HEK293 (cell line): ENCODE data around the gene ZNF772.

Experiments used
- ATF2 ChIP-seq: fragments of 450-650 bp; formaldehyde crosslinking; IDR thresholded peaks from 2 replicates; pipeline ENCODE4 v1.5.1; 2016; ENCODE audit warnings: missing biosample characterization, missing genetic modification characterization, low read depth
- CTCF ChIP-seq: fragments of 450-650 bp; formaldehyde crosslinking; IDR thresholded peaks from 2 replicates; pipeline ENCODE4 v1.5.1; 2016; ENCODE audit warnings: missing biosample characterization, missing genetic modification characterization
- GLIS1 ChIP-seq: fragments of 450-650 bp; formaldehyde crosslinking; IDR thresholded peaks from 2 replicates; pipeline ENCODE4 v1.5.1; 2016; ENCODE audit warnings: missing biosample characterization, missing genetic modification characterization
- HIC1 ChIP-seq: fragments of 450-650 bp; formaldehyde crosslinking; IDR thresholded peaks from 2 replicates; pipeline ENCODE4 v1.5.1; 2016; ENCODE audit warnings: missing biosample characterization, missing genetic modification characterization
- IKZF3 ChIP-seq: fragments of 450-650 bp; IDR thresholded peaks from 2 replicates; pipeline ENCODE4 v1.5.0; 2018; ENCODE audit warnings: missing biosample characterization, mild to moderate bottlenecking, missing genetic modification characterization, moderate library complexity
- KLF8 ChIP-seq: fragments of 450-650 bp; formaldehyde crosslinking; IDR thresholded peaks from 2 replicates; pipeline ENCODE4 v1.5.1; 2016; ENCODE audit warnings: missing biosample characterization, missing genetic modification characterization
- OSR2 ChIP-seq: fragments of 450-650 bp; formaldehyde crosslinking; IDR thresholded peaks from 2 replicates; pipeline ENCODE4 v1.5.1; 2016; ENCODE audit warnings: missing biosample characterization, missing genetic modification characterization
- PRDM10 ChIP-seq: fragments of 450-650 bp; formaldehyde crosslinking; IDR thresholded peaks from 2 replicates; pipeline ENCODE4 v1.5.1; 2016; ENCODE audit warnings: missing biosample characterization, missing genetic modification characterization
- RBAK ChIP-seq: fragments of 450-650 bp; formaldehyde crosslinking; IDR thresholded peaks from 2 replicates; pipeline ENCODE4 v1.5.1; 2016; ENCODE audit warnings: missing biosample characterization, missing genetic modification characterization
- REST ChIP-seq: fragments of 450-650 bp; formaldehyde crosslinking; IDR thresholded peaks from 2 replicates; pipeline ENCODE4 v1.5.1; 2016; ENCODE audit warnings: missing biosample characterization, missing genetic modification characterization
- SCRT1 ChIP-seq: fragments of 450-650 bp; formaldehyde crosslinking; IDR thresholded peaks from 2 replicates; pipeline ENCODE4 v1.5.1; 2016; ENCODE audit warnings: missing biosample characterization, missing genetic modification characterization, borderline replicate concordance
- SETDB1 ChIP-seq: IDR thresholded peaks from one replicate; pipeline ENCODE4 v1.6.1; 2017; ENCODE audit warnings: mild to moderate bottlenecking, low read length, moderate library complexity, mixed read lengths; ENCODE audit not compliant: insufficient read length
- WT1 ChIP-seq: fragments of 450-650 bp; formaldehyde crosslinking; IDR thresholded peaks from 2 replicates; pipeline ENCODE4 v1.5.1; 2016; ENCODE audit warnings: missing biosample characterization, missing genetic modification characterization
- ZBTB8A ChIP-seq: fragments of 450-650 bp; formaldehyde crosslinking; IDR thresholded peaks from 2 replicates; pipeline ENCODE4 v1.5.1; 2016; ENCODE audit warnings: missing biosample characterization, missing genetic modification characterization
- ZNF2 ChIP-seq: fragments of 450-650 bp; formaldehyde crosslinking; IDR thresholded peaks from 2 replicates; pipeline ENCODE4 v1.5.1; 2016; ENCODE audit warnings: missing biosample characterization, missing genetic modification characterization
- ZNF335 ChIP-seq: fragments of 450-650 bp; formaldehyde crosslinking; conservative IDR thresholded peaks from 2 replicates; pipeline ENCODE4 v1.5.1; 2016; ENCODE audit warnings: missing biosample characterization, missing genetic modification characterization
- ZNF354C ChIP-seq: fragments of 450-650 bp; formaldehyde crosslinking; IDR thresholded peaks from 2 replicates; pipeline ENCODE4 v1.5.1; 2016; ENCODE audit warnings: missing biosample characterization, missing genetic modification characterization, low read depth, borderline replicate concordance
- ZNF391 ChIP-seq: fragments of 450-650 bp; formaldehyde crosslinking; IDR thresholded peaks from 2 replicates; pipeline ENCODE4 v1.5.1; 2016; ENCODE audit warnings: low read depth, missing biosample characterization, missing genetic modification characterization, borderline replicate concordance
- ZNF404 ChIP-seq: fragments of 450-650 bp; formaldehyde crosslinking; IDR thresholded peaks from 2 replicates; pipeline ENCODE4 v1.5.1; 2017; ENCODE audit warnings: missing biosample characterization, missing genetic modification characterization
- ZNF501 ChIP-seq: fragments of 450-650 bp; formaldehyde crosslinking; IDR thresholded peaks from 2 replicates; pipeline ENCODE4 v1.5.1; 2016; ENCODE audit warnings: missing biosample characterization, missing genetic modification characterization
- ZNF529 ChIP-seq: fragments of 450-650 bp; formaldehyde crosslinking; IDR thresholded peaks from 2 replicates; pipeline ENCODE4 v1.5.1; 2017; ENCODE audit warnings: missing genetic modification characterization, missing biosample characterization; ENCODE audit not compliant: insufficient replicate concordance
- ZNF561 ChIP-seq: fragments of 450-650 bp; IDR thresholded peaks from 2 replicates; pipeline ENCODE4 v1.5.1; 2018; ENCODE audit warnings: missing biosample characterization, missing genetic modification characterization, borderline replicate concordance
- ZNF610 ChIP-seq: fragments of 450-650 bp; formaldehyde crosslinking; IDR thresholded peaks from 2 replicates; pipeline ENCODE4 v1.5.1; 2016; ENCODE audit warnings: missing biosample characterization, missing genetic modification characterization, borderline replicate concordance
- ZNF626 ChIP-seq: fragments of 450-650 bp; sonication (Bioruptor Pico); formaldehyde crosslinking; IDR thresholded peaks from 2 replicates; pipeline ENCODE4 v1.5.1; 2018; ENCODE audit warnings: missing biosample characterization, missing genetic modification characterization, inconsistent platforms
- ZNF777 ChIP-seq: fragments of 450-650 bp; formaldehyde crosslinking; IDR thresholded peaks from 2 replicates; pipeline ENCODE4 v1.5.1; 2017; ENCODE audit warnings: missing biosample characterization, missing genetic modification characterization, borderline replicate concordance
- ZNF791 ChIP-seq: fragments of 450-650 bp; formaldehyde crosslinking; IDR thresholded peaks from 2 replicates; pipeline ENCODE4 v1.5.1; 2016; ENCODE audit warnings: missing biosample characterization, missing genetic modification characterization

ZNF772 gene

GRCh38 chr19:57477191-57478008 is at the start of gene ZNF772 (continued):
- TF ChIP-seq KLF8, result peak; percentile 61
- TF ChIP-seq ZNF2 (tag by site-specific recombination), result no peak
- peak; percentile 54; the same call in 1 of the 2 replicates for TF ChIP-seq IKZF3
- TF ChIP-seq WT1 (tag by site-specific recombination), result no peak
- no peak for TF ChIP-seq ZNF501 (tag by site-specific recombination)
- TF ChIP-seq ZBTB8A (tag by site-specific recombination), result no peak
- no peak for TF ChIP-seq ZNF404 (tag by site-specific recombination)
- TF ChIP-seq PRDM10 (tag by site-specific recombination), result peak; percentile 62
- no peak for TF ChIP-seq ZNF791 (tag by site-specific recombination)
- TF ChIP-seq HIC1, result peak; percentile 74; the same call in 1 of the 2 replicates
- no peak for TF ChIP-seq REST (tag by site-specific recombination)
- no peak for TF ChIP-seq ATF2 (tag by site-specific recombination)
- TF ChIP-seq SCRT1 (tag by site-specific recombination), result peak; percentile 78
- no peak for TF ChIP-seq ZNF561
- no peak for TF ChIP-seq OSR2
- peak; percentile 87 for TF ChIP-seq CTCF (tag by site-specific recombination)
- peak; percentile 81 for TF ChIP-seq SETDB1
- no peak for TF ChIP-seq ZNF354C (tag by site-specific recombination)
- peak; percentile 93 for TF ChIP-seq ZNF335
- 0 out of 2 replicates have a peak, but pooled peaks have one; percentile 19 for TF ChIP-seq GLIS1 (tag by site-specific recombination)
- TF ChIP-seq ZNF391 (tag by site-specific recombination), result no peak
- TF ChIP-seq ZNF610, result 0 out of 2 replicates have a peak, but pooled peaks have one; percentile 38
- 0 out of 2 replicates have a peak, but pooled peaks have one; percentile 37 for TF ChIP-seq ZNF777 (tag by site-specific recombination)
- 0 out of 2 replicates have a peak, but pooled peaks have one; percentile 9 for TF ChIP-seq RBAK
- TF ChIP-seq ZNF529 (tag by site-specific recombination), result no peak
- TF ChIP-seq ZNF626 (tag by site-specific recombination), result peak; percentile 36; the same call in 1 of the 2 replicates
